HEK293T (cell line): Measurements from ENCODE around the gene CDC26.
A peak's percentile ranks its signal among the peaks of the same experiment; 100 is the strongest.

Experiments
- CTCF ChIA-PET: fragments of 350-600 bp; formaldehyde crosslinking; extraction: SDS; loops from one replicate; lab custom pipeline; 2021; ENCODE audit warnings: antibody characterized with exemption, inconsistent platforms; lab: Yijun Ruan, JAX
- POLR2A ChIA-PET: fragments of 350-600 bp; formaldehyde crosslinking; extraction: SDS; loops from one replicate; lab custom pipeline; 2020; ENCODE audit warnings: antibody characterized with exemption, inconsistent platforms; lab: Yijun Ruan, JAX
- DNase-seq: peaks from one replicate; pipeline ENCODE4 v3.0.0; 2012; ENCODE audit warnings: mixed read lengths; ENCODE audit errors: extremely low spot score
- ARNT ChIP-seq: fragments of 450-650 bp; IDR thresholded peaks from 2 replicates; pipeline ENCODE4 v1.6.1; 2017; ENCODE audit warnings: mild to moderate bottlenecking
- BHLHE40 ChIP-seq: fragments of 450-650 bp; IDR thresholded peaks from 2 replicates; pipeline ENCODE4 v1.6.1; 2016; ENCODE audit warnings: mild to moderate bottlenecking, moderate library complexity, borderline replicate concordance
- CTBP1 ChIP-seq: fragments of 450-650 bp; IDR thresholded peaks from 2 replicates; pipeline ENCODE4 v1.6.1; 2016; ENCODE audit warnings: borderline replicate concordance
- ELF4 ChIP-seq: fragments of 450-650 bp; IDR thresholded peaks from 2 replicates; pipeline ENCODE4 v1.6.1; 2017; ENCODE audit warnings: antibody characterized with exemption
- FOXA1 ChIP-seq: fragments of 450-650 bp; IDR thresholded peaks from 2 replicates; pipeline ENCODE4 v1.6.1; 2016; ENCODE audit warnings: mild to moderate bottlenecking
- FOXK2 ChIP-seq: fragments of 450-650 bp; IDR thresholded peaks from 2 replicates; pipeline ENCODE4 v1.6.1; 2016; ENCODE audit warnings: mild to moderate bottlenecking
- FOXM1 ChIP-seq: fragments of 450-650 bp; IDR thresholded peaks from 2 replicates; pipeline ENCODE4 v1.6.1; 2017; ENCODE audit warnings: mild to moderate bottlenecking, borderline replicate concordance
- HDGF ChIP-seq: fragments of 450-650 bp; IDR thresholded peaks from 2 replicates; pipeline ENCODE4 v1.6.1; 2017; ENCODE audit warnings: antibody characterized with exemption, borderline replicate concordance
- L3MBTL2 ChIP-seq: fragments of 450-650 bp; conservative IDR thresholded peaks from 2 replicates; pipeline ENCODE4 v1.6.1; 2016; ENCODE audit warnings: mild to moderate bottlenecking
- LEF1 ChIP-seq: fragments of 450-650 bp; IDR thresholded peaks from 2 replicates; pipeline ENCODE4 v1.6.1; 2017; ENCODE audit warnings: mild to moderate bottlenecking, borderline replicate concordance
- NFRKB ChIP-seq: fragments of 450-650 bp; IDR thresholded peaks from 2 replicates; pipeline ENCODE4 v1.6.1; 2016; ENCODE audit warnings: mild to moderate bottlenecking, moderate library complexity
- PKNOX1 ChIP-seq: fragments of 450-650 bp; IDR thresholded peaks from 2 replicates; pipeline ENCODE4 v1.6.1; 2016
- SP1 ChIP-seq: fragments of 450-650 bp; IDR thresholded peaks from 2 replicates; pipeline ENCODE4 v1.6.1; 2017
- SUZ12 ChIP-seq: fragments of 450-650 bp; IDR thresholded peaks from 2 replicates; pipeline ENCODE4 v1.6.1; 2016; ENCODE audit warnings: mild to moderate bottlenecking
- TARDBP ChIP-seq: fragments of 450-650 bp; IDR thresholded peaks from 2 replicates; pipeline ENCODE4 v1.6.1; 2016
- ZNF384 ChIP-seq: fragments of 450-650 bp; IDR thresholded peaks from 2 replicates; pipeline ENCODE4 v1.6.1; 2016

The CDC26 gene

DNA sequence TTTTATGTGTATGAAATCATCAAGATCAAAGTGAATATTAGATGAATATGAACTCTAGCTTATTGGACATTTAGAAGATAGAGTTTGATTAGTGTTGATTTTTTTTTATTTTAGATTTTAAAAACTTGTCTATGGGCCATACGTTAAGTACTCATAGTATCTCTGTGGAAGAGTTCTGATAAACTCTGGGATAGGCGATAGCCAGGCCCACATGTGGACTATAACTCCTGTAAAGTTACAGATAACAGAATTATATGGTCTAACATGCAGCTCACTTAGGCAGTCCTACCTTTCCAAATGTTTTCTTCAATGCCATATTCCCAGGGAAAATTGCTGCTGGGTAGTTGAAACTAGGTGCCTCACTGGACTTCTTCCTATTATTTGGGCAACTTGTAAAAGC, 43.7 kb downstream of the CDC26 start:
- TF ChIP-seq ARNT (no peak), LEF1 (no peak), L3MBTL2 (no peak), FOXK2 (no peak), ZNF384 (no peak), SUZ12 (no peak), BHLHE40 (no peak), PKNOX1 (no peak), ELF4 (no peak), NFRKB (no peak), HDGF (no peak), FOXM1 (no peak), FOXA1 (no peak)
- POLR2A ChIA-PET, result no interaction called here
- no peak for DNase-seq
- CTCF ChIA-PET, result no interaction called here

- ChIA-PET POLR2A (interaction anchor here (1.0 kb wide), 1 partner anchor 47 kb away, joined by 6 read pairs; the partner anchor contains the start of genes CDC26 and PRPF4), CTCF (interaction anchor here (0.7 kb wide), 1 partner anchor 47 kb away, joined by 3 read pairs; no protein-coding TSS in a partner anchor)
- DNase-seq, result no peak
- TF ChIP-seq L3MBTL2 (peak; percentile 34; the same call in 1 of the 2 replicates), SUZ12 (no peak), PKNOX1 (peak; percentile 62), LEF1 (no peak), FOXK2 (no peak)
These were observed 47.2 kb downstream of the CDC26 start for GRCh38 chr9:113228130-113228665.

DNA sequence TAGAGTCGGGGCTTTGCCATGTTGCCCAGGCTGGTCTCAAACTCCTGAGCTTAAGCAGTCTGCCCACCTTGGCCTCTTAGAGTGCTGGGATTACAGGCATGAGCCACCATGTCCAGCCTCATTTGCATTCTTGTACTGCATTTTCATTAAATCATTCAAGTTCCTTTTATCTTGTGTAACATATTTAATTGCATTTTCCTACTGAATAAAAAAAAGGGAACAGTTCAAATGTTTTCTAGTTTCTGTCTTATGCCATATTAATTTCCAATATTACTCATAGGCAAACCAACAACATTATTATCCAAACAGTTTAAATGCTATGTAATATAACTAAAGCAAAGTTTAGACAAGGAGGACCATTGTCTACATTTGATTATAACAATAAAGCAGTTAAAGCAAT, 47.9 kb downstream of the CDC26 start:
- DNase-seq, result no peak
- CTCF ChIA-PET, result no interaction called here
- POLR2A ChIA-PET, result no interaction called here
- TF ChIP-seq LEF1 (no peak), FOXA1 (no peak), FOXK2 (no peak), FOXM1 (no peak), HDGF (no peak), SUZ12 (no peak), ARNT (no peak), BHLHE40 (no peak)

DNA sequence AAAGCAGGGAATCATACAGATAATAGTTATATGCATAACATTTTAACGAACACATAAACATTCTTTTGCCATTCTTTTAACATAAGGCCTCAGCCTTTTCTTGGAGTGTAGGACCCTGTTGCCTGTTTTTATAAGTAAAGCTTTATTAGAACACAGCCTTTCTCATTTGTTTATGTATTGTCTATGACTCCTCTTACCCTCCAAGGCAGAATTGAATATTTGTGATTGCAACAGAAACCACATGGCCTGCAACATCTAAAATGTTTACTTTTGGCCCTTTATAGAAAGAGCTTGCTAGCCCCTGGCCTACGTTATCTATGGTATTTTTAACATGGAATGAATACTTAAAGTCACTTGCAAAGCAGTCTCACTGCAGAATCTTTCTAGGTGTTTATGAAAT, 51.4 kb downstream of the CDC26 start:
- TF ChIP-seq NFRKB (no peak), HDGF (no peak), SP1 (no peak), LEF1 (no peak), TARDBP (no peak), CTBP1 (no peak), SUZ12 (no peak), ZNF384 (no peak), FOXM1 (no peak), PKNOX1 (no peak), FOXA1 (no peak), BHLHE40 (no peak), L3MBTL2 (no peak), ARNT (no peak), ELF4 (no peak)
- CTCF ChIA-PET, result no interaction called here
- POLR2A ChIA-PET, result no interaction called here
- no peak for DNase-seq

- ChIA-PET POLR2A (interaction anchor here (2.0 to 2.2 kb wide), 2 partner anchors 17 to 53 kb away, joined by 11 to 13 read pairs; partner anchors contain the start of genes CDC26 and PRPF4), CTCF (interaction anchor here (1.1 kb wide), 1 partner anchor 53 kb away, joined by 4 read pairs; the partner anchor contains the start of genes CDC26 and PRPF4)
- DNase-seq, result no peak
- TF ChIP-seq ARNT (no peak), FOXK2 (no peak), ELF4 (no peak), FOXM1 (no peak), PKNOX1 (no peak), BHLHE40 (no peak), TARDBP (no peak)
These were observed 52.9 kb downstream of the CDC26 start for GRCh38 chr9:113222482-113222841.
